GM23338 (cell line): ENCODE data around the gene CNN3. TPM values are rescaled to one million over a fixed set of nuclear protein-coding genes. Genes with fewer than 3 reads are reported as not detected.

Experiments
- ATAC-seq: fragments of 200-7000 bp; cut with Tn5 transposase; 3 replicates; pipeline ENCODE4 v1.9.1; 2020
- DNase-seq: peaks from one replicate; pipeline ENCODE4 v3.0.0-alpha.2; 2015; ENCODE audit warnings: low spot score
- H2AFZ ChIP-seq: fragments of 200-600 bp; sonication (generic); 2 replicates; pipeline ENCODE4 v1.8.0; 2016; ENCODE audit warnings: antibody characterized with exemption, mild to moderate bottlenecking, moderate library complexity
- H3F3A ChIP-seq: fragments of 200-600 bp; sonication (generic); replicated peaks from 2 replicates; pipeline ENCODE4 v1.8.0; 2017; ENCODE audit warnings: antibody characterized with exemption, mixed run types, low read depth
- H3K27ac ChIP-seq: fragments of 200-600 bp; sonication (generic); 2 replicates; pipeline ENCODE4 v1.6.1; 2016; ENCODE audit warnings: low read depth
- H3K27me3 ChIP-seq: fragments of 200-600 bp; sonication (generic); 2 replicates; pipeline ENCODE4 v1.8.0; 2016; ENCODE audit warnings: mild to moderate bottlenecking, mixed run types, moderate library complexity; ENCODE audit not compliant: insufficient read depth
- H3K36me3 ChIP-seq: fragments of 200-600 bp; sonication (generic); 2 replicates; pipeline ENCODE4 v1.8.0; 2016; ENCODE audit warnings: mild to moderate bottlenecking; ENCODE audit not compliant: insufficient read depth
- H3K4me1 ChIP-seq: fragments of 200-600 bp; sonication (generic); 2 replicates; pipeline ENCODE4 v1.8.0; 2016; ENCODE audit warnings: mild to moderate bottlenecking, moderate library complexity; ENCODE audit not compliant: insufficient read depth
- H3K4me2 ChIP-seq: fragments of 200-600 bp; sonication (generic); 2 replicates; pipeline ENCODE4 v1.7.1; 2017; ENCODE audit warnings: mixed run types
- H3K4me3 ChIP-seq: fragments of 200-600 bp; sonication (generic); 2 replicates; pipeline ENCODE4 v1.6.1; 2016; ENCODE audit warnings: mixed run types
- H3K79me2 ChIP-seq: fragments of 200-600 bp; sonication (generic); replicated peaks from 2 replicates; pipeline ENCODE4 v1.8.0; 2017; ENCODE audit warnings: mild to moderate bottlenecking; ENCODE audit not compliant: insufficient read depth
- H3K9me2 ChIP-seq: fragments of 200-600 bp; sonication (generic); 2 replicates; pipeline ENCODE4 v1.8.0; 2017; ENCODE audit not compliant: insufficient read depth
- H4K20me1 ChIP-seq: fragments of 200-600 bp; sonication (generic); replicated peaks from 2 replicates; pipeline ENCODE4 v1.8.0; 2017; ENCODE audit warnings: mild to moderate bottlenecking; ENCODE audit not compliant: insufficient read depth
- H3K27ac Mint-ChIP-seq: 2 replicates; pipeline ENCODE4 v1.8.0; 2020; ENCODE audit warnings: inconsistent platforms, mild to moderate bottlenecking, moderate library complexity, mixed read lengths
- H3K27me3 Mint-ChIP-seq: 3 replicates; pipeline ENCODE4 v1.8.0; 2022; ENCODE audit warnings: low read depth, mild to moderate bottlenecking, moderate library complexity, mixed read lengths, inconsistent platforms; ENCODE audit not compliant: insufficient read depth, poor library complexity
- H3K36me3 Mint-ChIP-seq: 3 replicates; pipeline ENCODE4 v1.8.0; 2021; ENCODE audit warnings: low read depth, mild to moderate bottlenecking, inconsistent platforms, moderate library complexity, mixed read lengths
- H3K4me1 Mint-ChIP-seq: 3 replicates; pipeline ENCODE4 v1.8.0; 2020; ENCODE audit warnings: mild to moderate bottlenecking, inconsistent platforms, mixed read lengths
- H3K4me3 Mint-ChIP-seq: 3 replicates; pipeline ENCODE4 v1.8.0; 2021; ENCODE audit warnings: moderate library complexity, mild to moderate bottlenecking, inconsistent platforms, mixed read lengths
- H3K9me3 Mint-ChIP-seq: 3 replicates; pipeline ENCODE4 v1.8.0; 2020; ENCODE audit warnings: moderate library complexity, mild to moderate bottlenecking, inconsistent platforms, mixed read lengths
- POLR2AphosphoS5 ChIP-seq: IDR thresholded peaks from 2 replicates; pipeline ENCODE4 v1.6.1; 2016; ENCODE audit warnings: antibody characterized with exemption, low read depth
- ZNF462 ChIP-seq: fragments of 250-450 bp; sonication (Bioruptor Pico); IDR thresholded peaks from 2 replicates; pipeline ENCODE4 v1.5.0; 2020; ENCODE audit warnings: mild to moderate bottlenecking, moderate library complexity
- polyA plus RNA-seq: library from polyadenylated mRNA; unstranded; fragments of >200 nt; fragmentation: Nextera tagmentation; extraction: Ambion mirVana; gene quantifications from 2 replicates; pipeline ENCODE4 v1.2.1, GENCODE V29; 2016
- total RNA-seq: library from RNA; depleted of rRNA; stranded (reverse); fragments of >200 nt; shearing (Covaris generic); gene quantifications from 2 replicates; pipeline ENCODE4 v1.2.3, GENCODE V29; 2014

CNN3 gene
- total and polyA plus RNA-seq, 2 experiments from 2014 or later = 220 to 312 TPM

GRCh38 chr1:94909486-94909885 is 17.4 kb downstream of the CNN3 start:
- DNase-seq (peak; percentile 70), ATAC-seq (peak; percentile 64)
- Mint-ChIP-seq H3K27me3 (peaks cover 2% of the 10 kb centered on the region), H3K9me3 (no peaks in the 10 kb centered on the region), H3K27ac (no peak overlapping the region), H3K4me1 (peaks cover 55% of the 10 kb centered on the region), H3K36me3 (peaks cover 43% of the 10 kb centered on the region), H3K4me3 (peak overlapping the region; percentile 3; the same call in 1 of the 3 replicates)
- peaks cover 95% of the 10 kb centered on the region for H4K20me1 ChIP-seq
- TF ChIP-seq ZNF462 = no peak
- peak overlapping the region; percentile 8; the same call in 1 of the 2 replicates for H3K4me3 ChIP-seq
- H3K36me3 ChIP-seq = no peaks in the 10 kb centered on the region
- peaks cover 66% of the 10 kb centered on the region for H3K4me1 ChIP-seq
- no peak overlapping the region for H3K27ac ChIP-seq
- H2AFZ ChIP-seq = no peak overlapping the region
- H3F3A ChIP-seq = no peaks in the 10 kb centered on the region
- H3K4me2 ChIP-seq = peak overlapping the region; percentile 73
- no peaks in the 10 kb centered on the region for H3K27me3 ChIP-seq
- peaks cover 5% of the 10 kb centered on the region for H3K9me2 ChIP-seq
- peaks cover 100% of the 10 kb centered on the region for H3K79me2 ChIP-seq

GRCh38 chr1:94908965-94909364 is 17.9 kb downstream of the CNN3 start:
- Histone ChIP-seq H3K36me3 (no peaks in the 10 kb centered on the region), H3K27ac (peak overlapping the region; percentile 41; the same call in 1 of the 2 replicates), H4K20me1 (peaks cover 95% of the 10 kb centered on the region), H2AFZ (no peak overlapping the region), H3K79me2 (peaks cover 100% of the 10 kb centered on the region), H3F3A (no peaks in the 10 kb centered on the region), H3K4me2 (peak overlapping the region; percentile 73; the same call in 1 of the 2 replicates), H3K9me2 (no peaks in the 10 kb centered on the region), H3K4me1 (peaks cover 66% of the 10 kb centered on the region), H3K4me3 (no peak overlapping the region), H3K27me3 (no peaks in the 10 kb centered on the region)
- Mint-ChIP-seq H3K9me3 (no peaks in the 10 kb centered on the region), H3K4me1 (peaks cover 50% of the 10 kb centered on the region), H3K27me3 (peaks cover 3% of the 10 kb centered on the region), H3K27ac (no peak overlapping the region), H3K36me3 (peaks cover 40% of the 10 kb centered on the region), H3K4me3 (no peak overlapping the region; the same call in 2 of the 3 replicates)
- no peak for TF ChIP-seq POLR2AphosphoS5
- no peak for TF ChIP-seq ZNF462
- no peak for ATAC-seq
- no peak for DNase-seq
